Measurements from ENCODE around the gene ABCG5. TPM values are rescaled to one million over a fixed set of nuclear protein-coding genes. Genes with fewer than 3 reads are reported as not detected.

The ABCG5 gene
- total RNA-seq, 1 donor from 2014 or later = not detected

DNA sequence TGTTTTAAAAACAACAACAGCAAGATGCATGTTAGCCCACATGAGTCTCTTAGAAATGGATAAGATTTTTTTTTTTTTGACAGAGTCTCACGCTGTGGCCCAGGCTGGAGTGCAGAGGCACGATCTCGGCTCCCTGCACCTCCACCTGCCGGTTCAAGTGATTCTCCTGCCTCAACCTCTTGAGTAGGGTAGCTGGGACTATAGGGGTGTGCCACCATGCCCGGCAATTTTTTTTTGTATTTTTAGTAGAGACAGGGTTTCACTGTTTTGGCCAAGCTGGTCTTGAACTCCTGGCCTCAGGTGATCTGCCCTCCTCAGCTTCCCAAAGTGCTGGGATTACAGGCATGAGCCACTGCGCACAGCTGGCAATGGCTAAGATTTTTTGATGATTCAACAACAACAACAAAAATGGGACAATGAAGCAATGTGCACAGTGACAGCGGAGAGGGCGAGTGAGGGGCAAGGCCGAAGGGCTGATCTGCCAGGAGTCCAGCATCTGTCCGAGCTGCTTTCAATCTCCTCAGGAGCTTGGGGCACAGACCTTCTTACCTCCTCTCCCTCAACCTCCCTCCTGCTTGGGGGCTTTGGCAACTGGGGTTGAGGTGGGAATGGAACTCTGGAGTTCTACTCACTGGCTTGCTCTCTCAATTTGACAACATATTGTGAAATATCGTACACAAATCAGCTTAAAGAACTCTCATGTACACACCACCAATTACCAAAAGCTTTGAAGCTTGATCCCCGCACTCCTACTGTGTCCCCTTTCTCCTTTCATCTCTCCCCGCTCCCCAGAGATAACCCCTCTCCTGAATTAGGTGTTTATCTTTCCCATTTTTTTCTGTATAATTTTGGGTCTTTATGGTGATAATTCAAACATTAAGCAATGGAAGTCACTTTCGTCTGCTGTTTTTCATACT is 3.6 kb upstream of the ABCG5 start:
- TF ChIP-seq, protein P1, sequence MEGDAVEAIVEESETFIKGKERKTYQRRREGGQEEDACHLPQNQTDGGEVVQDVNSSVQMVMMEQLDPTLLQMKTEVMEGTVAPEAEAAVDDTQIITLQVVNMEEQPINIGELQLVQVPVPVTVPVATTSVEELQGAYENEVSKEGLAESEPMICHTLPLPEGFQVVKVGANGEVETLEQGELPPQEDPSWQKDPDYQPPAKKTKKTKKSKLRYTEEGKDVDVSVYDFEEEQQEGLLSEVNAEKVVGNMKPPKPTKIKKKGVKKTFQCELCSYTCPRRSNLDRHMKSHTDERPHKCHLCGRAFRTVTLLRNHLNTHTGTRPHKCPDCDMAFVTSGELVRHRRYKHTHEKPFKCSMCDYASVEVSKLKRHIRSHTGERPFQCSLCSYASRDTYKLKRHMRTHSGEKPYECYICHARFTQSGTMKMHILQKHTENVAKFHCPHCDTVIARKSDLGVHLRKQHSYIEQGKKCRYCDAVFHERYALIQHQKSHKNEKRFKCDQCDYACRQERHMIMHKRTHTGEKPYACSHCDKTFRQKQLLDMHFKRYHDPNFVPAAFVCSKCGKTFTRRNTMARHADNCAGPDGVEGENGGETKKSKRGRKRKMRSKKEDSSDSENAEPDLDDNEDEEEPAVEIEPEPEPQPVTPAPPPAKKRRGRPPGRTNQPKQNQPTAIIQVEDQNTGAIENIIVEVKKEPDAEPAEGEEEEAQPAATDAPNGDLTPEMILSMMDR (IDR thresholded peaks at IDR 0.05; ENCODE audit: unreplicated experiment) = no peak
- H3K4me3 Mint-ChIP-seq = no peak overlapping the region
- H3K4me1 Mint-ChIP-seq = no peaks in the 10 kb centered on the region
- no peaks in the 10 kb centered on the region for H3K36me3 Mint-ChIP-seq
- peaks cover 8% of the 10 kb centered on the region for H3K27me3 Mint-ChIP-seq (ENCODE audit: low read depth)
- DNase-seq (ENCODE audit: low spot score in 2 of 2, unreplicated experiment in 2 of 2) = no peak
- no peak overlapping the region for H3K27ac Mint-ChIP-seq
- no peaks in the 10 kb centered on the region for H3K9me3 Mint-ChIP-seq

- Mint-ChIP-seq H3K27ac (no peak overlapping the region), H3K27me3 (ENCODE audit: low read depth) (peaks cover 2% of the 10 kb centered on the region), H3K36me3 (no peaks in the 10 kb centered on the region), H3K4me3 (no peak overlapping the region), H3K4me1 (no peaks in the 10 kb centered on the region), H3K9me3 (no peaks in the 10 kb centered on the region)
- DNase-seq (ENCODE audit: low spot score in 2 of 2, unreplicated experiment in 2 of 2) = no peak
- TF ChIP-seq, protein P1 (IDR thresholded peaks at IDR 0.05; ENCODE audit: unreplicated experiment) = no peak
Measured at GRCh38 chr2:43840965-43841364, 2.3 kb upstream of the ABCG5 start.

DNA sequence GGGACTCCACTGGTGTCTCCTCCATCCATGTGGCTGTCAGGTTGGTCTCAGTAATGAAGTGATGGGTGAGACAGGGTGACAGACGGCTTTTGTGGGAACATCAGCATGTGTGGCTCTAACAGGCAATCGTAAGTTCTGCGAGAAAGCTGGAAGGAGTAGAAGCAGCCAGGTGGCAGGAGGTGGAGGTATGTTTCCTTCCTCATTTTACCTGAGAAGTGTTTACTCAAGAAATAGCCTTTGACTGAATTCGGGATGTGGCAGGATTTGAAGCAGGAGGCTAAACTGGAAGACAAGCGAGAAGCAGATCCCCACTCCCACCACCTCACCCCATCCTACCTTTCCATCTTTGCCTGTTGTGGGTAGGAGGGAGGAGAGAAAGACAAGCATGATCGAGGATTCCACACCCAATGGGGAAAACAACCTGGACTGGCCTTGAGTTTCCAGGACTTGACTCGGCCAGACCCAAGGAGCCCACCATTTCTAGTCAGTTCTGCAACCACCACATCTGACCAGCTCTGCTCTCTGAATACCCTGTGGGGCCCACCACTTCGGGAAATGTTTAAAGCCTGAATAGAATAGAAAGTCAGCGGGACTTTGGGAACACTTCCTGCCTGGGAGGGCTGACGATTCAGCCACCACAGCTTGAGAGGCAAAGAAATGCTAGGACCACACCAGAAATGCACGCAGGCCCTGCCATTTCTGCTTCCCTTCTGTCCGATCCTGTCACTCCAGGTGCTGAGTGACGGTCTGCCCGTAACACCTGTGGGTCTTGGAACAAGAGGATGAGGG is 1.3 kb upstream of the ABCG5 start:
- no peak for DNase-seq (ENCODE audit: low spot score in 2 of 2, unreplicated experiment in 2 of 2)
- H3K36me3 Mint-ChIP-seq = no peaks in the 10 kb centered on the region
- TF ChIP-seq, protein P1 (IDR thresholded peaks at IDR 0.05; ENCODE audit: unreplicated experiment) = no peak
- no peaks in the 10 kb centered on the region for H3K4me1 Mint-ChIP-seq
- H3K4me3 Mint-ChIP-seq = no peak overlapping the region
- H3K9me3 Mint-ChIP-seq = no peaks in the 10 kb centered on the region
- H3K27ac Mint-ChIP-seq = no peak overlapping the region
- H3K27me3 Mint-ChIP-seq (ENCODE audit: low read depth) = peaks cover 2% of the 10 kb centered on the region

DNA sequence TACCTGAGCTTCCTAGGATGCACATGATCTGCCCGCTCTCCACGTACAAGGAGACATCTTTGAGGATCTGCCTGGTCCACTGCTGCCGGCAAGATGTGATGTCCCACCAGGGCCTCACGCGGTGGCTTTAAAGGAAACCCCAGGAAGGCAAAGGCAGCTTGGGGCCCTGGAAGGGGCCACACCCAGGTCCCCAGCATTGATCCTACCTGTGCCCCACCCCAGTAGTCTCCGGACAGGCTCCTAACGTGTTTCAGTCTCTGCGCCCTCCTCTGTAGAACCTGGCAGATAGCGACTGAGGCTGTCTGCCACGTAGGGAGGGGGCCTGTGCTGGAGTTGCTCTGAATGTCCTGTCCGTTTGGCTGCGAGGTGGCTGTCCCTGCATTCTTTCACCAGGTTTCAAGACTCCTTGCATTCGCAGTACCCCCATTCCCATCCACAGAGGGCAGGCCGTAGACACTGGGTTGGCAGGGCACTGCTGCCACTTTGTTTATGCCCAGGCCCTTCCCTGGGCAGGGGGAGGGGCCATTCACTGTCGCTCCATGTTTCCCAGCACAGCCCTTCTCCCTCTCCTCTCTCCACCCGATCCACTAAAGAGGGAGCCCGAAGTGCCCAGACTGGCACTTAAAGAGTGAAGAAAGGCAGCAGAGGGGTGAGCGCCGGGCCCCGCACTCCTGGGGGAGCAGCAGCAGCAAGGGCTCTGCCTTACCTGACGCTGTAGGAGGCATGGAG is 644 bp downstream of the ABCG5 start:
- TF ChIP-seq, protein P1 (IDR thresholded peaks at IDR 0.05; ENCODE audit: unreplicated experiment) = no peak
- Mint-ChIP-seq H3K4me1 (no peaks in the 10 kb centered on the region), H3K36me3 (no peaks in the 10 kb centered on the region), H3K9me3 (no peaks in the 10 kb centered on the region), H3K27me3 (ENCODE audit: low read depth) (no peaks in the 10 kb centered on the region), H3K4me3 (no peak overlapping the region), H3K27ac (no peak overlapping the region)
- DNase-seq (ENCODE audit: low spot score in 2 of 2, unreplicated experiment in 2 of 2) = no peak

DNA sequence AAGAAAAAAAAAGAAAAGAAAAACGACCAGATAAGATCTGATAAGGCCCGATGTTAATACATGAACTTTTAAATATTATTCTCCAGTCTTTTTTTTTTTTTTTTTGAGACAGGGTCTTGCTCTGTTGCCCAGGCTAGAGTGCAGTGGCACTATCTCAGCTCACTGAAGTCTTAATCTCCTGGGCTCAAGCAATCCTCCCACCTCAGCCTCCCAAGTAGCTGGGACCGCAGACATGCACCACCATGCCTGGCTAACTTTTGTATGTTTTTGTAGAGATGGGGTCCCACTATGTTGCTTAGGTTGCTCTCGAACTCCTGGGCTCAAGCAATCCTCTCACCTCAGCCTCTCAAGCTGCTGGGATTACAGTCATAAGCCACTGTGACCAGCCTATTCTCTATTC is 1.6 kb downstream of the ABCG5 start:
- DNase-seq (ENCODE audit: low spot score in 2 of 2, unreplicated experiment in 2 of 2) = no peak
- Mint-ChIP-seq H3K27me3 (ENCODE audit: low read depth) (no peaks in the 10 kb centered on the region), H3K4me3 (no peak overlapping the region), H3K4me1 (no peaks in the 10 kb centered on the region), H3K36me3 (no peaks in the 10 kb centered on the region), H3K9me3 (no peaks in the 10 kb centered on the region), H3K27ac (no peak overlapping the region)
- TF ChIP-seq, protein P1 (IDR thresholded peaks at IDR 0.05; ENCODE audit: unreplicated experiment) = no peak
